H1 (cell line): ENCODE results near the gene ODAPH. TPM values are rescaled to one million over a fixed set of nuclear protein-coding genes. Genes with fewer than 3 reads are reported as not detected.
"Not testable (repeated sequence)": the region's sequence is repeated elsewhere in the genome, so short reads cannot be mapped to it uniquely, and the experiment has no call there.

Source experiments
- CTCF ChIA-PET: fragments of 300-600 bp; sonication (Branson Sonifier 250); formaldehyde crosslinking; loops from one replicate; lab custom pipeline; 2021; ENCODE audit not compliant: partially characterized antibody; lab: Charles Lee
- POLR2A ChIA-PET: fragments of 300-600 bp; sonication (Branson Sonifier 250); formaldehyde crosslinking; loops from one replicate; lab custom pipeline; 2021; ENCODE audit warnings: inconsistent platforms; ENCODE audit not compliant: partially characterized antibody; lab: Charles Lee
- DNase-seq, 2 experiments: peaks; one replicate each; pipeline versions ENCODE4 v3.0.0 to v3.0.0-alpha.2; 2010 to 2022; ENCODE audit warnings: low spot score in 2 of 2, low read depth in 1 of 2, mixed read lengths in 1 of 2
- FAIRE-seq: peaks from 2 replicates; lab custom pipeline; 2011; peaks lifted over from hg19 to GRCh38; lab: Jason Lieb, UNC
- H2AFZ ChIP-seq: 2 replicates; pipeline ENCODE4 v1.8.1; 2012; ENCODE audit warnings: low read length, inconsistent platforms
- H2AK5ac ChIP-seq: 2 replicates; pipeline ENCODE4 v1.6.1; 2013; ENCODE audit warnings: low read depth, low read length
- H2BK120ac ChIP-seq: replicated peaks from 2 replicates; pipeline ENCODE3; 2013; ENCODE audit warnings: low read depth, low read length, inconsistent platforms
- H2BK12ac ChIP-seq: 2 replicates; pipeline ENCODE4 v1.6.1; 2013; ENCODE audit warnings: low read depth, low read length
- H2BK15ac ChIP-seq: 2 replicates; pipeline ENCODE4 v1.6.1; 2013; ENCODE audit warnings: low read length
- H2BK20ac ChIP-seq: 2 replicates; pipeline ENCODE4 v1.6.1; 2013; ENCODE audit warnings: low read length
- H2BK5ac ChIP-seq: 2 replicates; pipeline ENCODE4 v1.6.1; 2013; ENCODE audit warnings: low read depth, low read length
- H3K14ac ChIP-seq: 2 replicates; pipeline ENCODE4 v1.6.1; 2013; ENCODE audit warnings: inconsistent platforms; ENCODE audit not compliant: insufficient read length
- H3K18ac ChIP-seq: 2 replicates; pipeline ENCODE4 v1.6.1; 2013; ENCODE audit warnings: low read length; ENCODE audit errors: extremely low read depth
- H3K23ac ChIP-seq: 2 replicates; pipeline ENCODE4 v1.6.1; 2013; ENCODE audit warnings: inconsistent platforms; ENCODE audit not compliant: insufficient read length
- H3K23me2 ChIP-seq: 2 replicates; pipeline ENCODE4 v1.6.1; 2013; ENCODE audit warnings: low read depth, low read length
- H3K27ac ChIP-seq: 2 replicates; pipeline ENCODE4 v1.6.1; 2011; ENCODE audit warnings: low read depth, low read length, inconsistent platforms
- H3K27me3 ChIP-seq, 4 experiments: replicated peaks in 1 of 4; 1 replicate in 1 of 4; 2 replicates in 3 of 4; pipeline versions ENCODE4 v1.6.1 to v1.8.1; 2011 to 2013; ENCODE audit warnings: low read length in 3 of 4, mild to moderate bottlenecking in 3 of 4, inconsistent platforms in 2 of 4, mixed read lengths in 2 of 4, moderate library complexity in 1 of 4; ENCODE audit not compliant: control insufficient read depth in 3 of 4, insufficient read depth in 3 of 4; ENCODE audit errors: extremely low read depth in 1 of 4
- H3K36me3 ChIP-seq, 4 experiments: 2 replicates each; pipeline versions ENCODE4 v1.6.1 to v1.8.1; 2011 to 2013; ENCODE audit warnings: mild to moderate bottlenecking in 4 of 4, low read length in 3 of 4, moderate library complexity in 2 of 4, control low read depth in 1 of 4, inconsistent platforms in 1 of 4; ENCODE audit not compliant: insufficient read depth in 4 of 4, control insufficient read depth in 2 of 4
- H3K4ac ChIP-seq: replicated peaks from 2 replicates; pipeline ENCODE3; 2013; ENCODE audit warnings: low read length, low read depth, mixed read lengths, inconsistent platforms; ENCODE audit not compliant: insufficient read length
- H3K4me1 ChIP-seq, 4 experiments: replicated peaks in 1 of 4; 1 replicate in 1 of 4; 2 replicates in 3 of 4; pipeline versions ENCODE4 v1.6.1 to v1.8.1; 2011 to 2013; ENCODE audit warnings: low read length in 3 of 4, inconsistent platforms in 2 of 4, mixed read lengths in 1 of 4; ENCODE audit not compliant: insufficient read depth in 4 of 4, control insufficient read depth in 3 of 4
- H3K4me2 ChIP-seq, 2 experiments: 2 replicates each; pipeline versions ENCODE4 v1.6.1 to v1.8.1; 2011 to 2013; ENCODE audit warnings: low read depth in 2 of 2, low read length in 2 of 2, control low read depth in 1 of 2, inconsistent platforms in 1 of 2, mild to moderate bottlenecking in 1 of 2; ENCODE audit not compliant: insufficient read depth in 1 of 2
- H3K4me3 ChIP-seq, 4 experiments: fragments of 200-600, 300-600 bp in 1 of 4; sonication (generic), shearing (Covaris generic), sonication (Bioruptor Twin) in 1 of 4; 2 replicates each; pipeline versions ENCODE4 v1.5.1 to v1.8.1; 2011 to 2016; ENCODE audit warnings: low read length in 4 of 4, low read depth in 3 of 4, control low read depth in 2 of 4, inconsistent platforms in 2 of 4, mild to moderate bottlenecking in 2 of 4, mixed read lengths in 1 of 4, moderate library complexity in 1 of 4; ENCODE audit not compliant: insufficient read depth in 2 of 4; ENCODE audit errors: extremely low read depth in 1 of 4
- H3K56ac ChIP-seq: replicated peaks from 2 replicates; pipeline ENCODE3; 2013; ENCODE audit warnings: low read depth, mild to moderate bottlenecking, mixed read lengths, low read length, inconsistent platforms; ENCODE audit not compliant: insufficient read length
- H3K79me1 ChIP-seq: 2 replicates; pipeline ENCODE4 v1.6.1; 2013; ENCODE audit warnings: low read depth, low read length, control low read depth
- H3K79me2 ChIP-seq, 2 experiments: 2 replicates each; pipeline versions ENCODE4 v1.6.1 to v1.8.1; 2012 to 2013; ENCODE audit warnings: low read length in 2 of 2, mild to moderate bottlenecking in 2 of 2, inconsistent platforms in 1 of 2; ENCODE audit not compliant: insufficient read depth in 2 of 2, control insufficient read depth in 1 of 2
- H3K9ac ChIP-seq, 4 experiments: replicated peaks in 1 of 4; 1 replicate in 1 of 4; 2 replicates in 3 of 4; pipeline versions ENCODE4 v1.6.1 to v1.8.1; 2011 to 2013; ENCODE audit warnings: low read depth in 3 of 4, low read length in 3 of 4, control low read depth in 2 of 4, mild to moderate bottlenecking in 2 of 4, moderate library complexity in 2 of 4, inconsistent platforms in 1 of 4; ENCODE audit errors: extremely low read depth in 1 of 4
- H3K9me3 ChIP-seq, 2 experiments: 2 replicates each; pipeline versions ENCODE4 v1.6.1 to v1.8.1; 2012 to 2013; ENCODE audit warnings: mild to moderate bottlenecking in 2 of 2, moderate library complexity in 2 of 2, control low read depth in 1 of 2, inconsistent platforms in 1 of 2, low read depth in 1 of 2, low read length in 1 of 2, mixed read lengths in 1 of 2; ENCODE audit not compliant: insufficient read depth in 2 of 2
- H4K20me1 ChIP-seq, 2 experiments: replicated peaks in 1 of 2; 2 replicates each; pipeline versions ENCODE3 to v1.8.1; 2011 to 2013; ENCODE audit warnings: inconsistent platforms in 2 of 2, low read length in 2 of 2, mild to moderate bottlenecking in 1 of 2; ENCODE audit not compliant: insufficient read depth in 2 of 2, control insufficient read depth in 1 of 2
- H4K5ac ChIP-seq: 2 replicates; pipeline ENCODE4 v1.6.1; 2013; ENCODE audit warnings: low read length, low read depth, mixed read lengths, inconsistent platforms; ENCODE audit not compliant: insufficient read length
- H4K8ac ChIP-seq: 2 replicates; pipeline ENCODE4 v1.8.0; 2013; ENCODE audit warnings: mild to moderate bottlenecking, moderate library complexity, low read length, inconsistent platforms; ENCODE audit not compliant: insufficient read depth; ENCODE audit errors: extremely low read depth
- H4K91ac ChIP-seq: replicated peaks from 2 replicates; pipeline ENCODE3; 2013; ENCODE audit warnings: low read length, mixed read lengths, inconsistent platforms; ENCODE audit not compliant: insufficient read length
- WGBS, 2 experiments: shearing (Covaris generic) in 1 of 2; methylation state at CpG; one replicate each; pipeline versions ENCODE4 v1.1.6 to v1.1.7; 2013 to 2015; ENCODE audit warnings: low lambda C conversion rate in 2 of 2, mixed read lengths in 2 of 2, inconsistent platforms in 1 of 2, low coverage in 1 of 2, missing lambda C conversion rate in 1 of 2; ENCODE audit not compliant: insufficient replicate concordance in 2 of 2, insufficient coverage in 1 of 2, insufficient read length in 1 of 2; ENCODE audit errors: extremely low coverage in 1 of 2, missing lambda C conversion rate in 1 of 2; 5-methylcytosine and 5-hydroxymethylcytosine counted together
- polyA plus RNA-seq, 7 experiments: library from polyadenylated mRNA; depleted of rRNA in 3 of 7; stranded (reverse) in 5 of 7; unstranded in 2 of 7; fragments of >200 nt in 5 of 7; fragments of 200-250 nt in 2 of 7; gene quantifications; 1 replicate in 5 of 7; 2 replicates in 1 of 7; 4 replicates in 1 of 7; pipeline versions ENCODE4 v1.2.1 to v1.2.3, GENCODE V29; 2011 to 2013; ENCODE audit warnings: missing spikeins in 2 of 7, mixed read lengths in 2 of 7
- total RNA-seq: library from RNA; stranded (reverse); fragmentation: NEBNext Ultra II Directional; extraction: Animal tissue kit (Norgen Biotek cat#: 25700); gene quantifications from 2 replicates; pipeline ENCODE4 v1.2.1, GENCODE V29; 2021

ODAPH gene
- total and polyA plus RNA-seq, 2 of the 8 experiments (the other 6 are each of a cell fraction or from before 2014, with no cell fraction given): not detected

GRCh38 chr4:75533339-75533887 is 22.5 kb upstream of the ODAPH start:
- FAIRE-seq, H3K56ac ChIP-seq, H3K79me1 ChIP-seq, H2BK20ac ChIP-seq, H2BK120ac ChIP-seq, DNase-seq, H4K5ac ChIP-seq, H3K23me2 ChIP-seq, H2BK15ac ChIP-seq, H3K4me1 ChIP-seq, H3K14ac ChIP-seq, H3K4ac ChIP-seq, H3K9ac ChIP-seq, H4K91ac ChIP-seq, H2BK12ac ChIP-seq, H3K4me3 ChIP-seq, H3K27ac ChIP-seq, H2AFZ ChIP-seq, H3K27me3 ChIP-seq, H2BK5ac ChIP-seq, H3K18ac ChIP-seq, H4K20me1 ChIP-seq, H4K8ac ChIP-seq, H3K79me2 ChIP-seq, H3K23ac ChIP-seq, POLR2A ChIA-PET, H2AK5ac ChIP-seq, H3K4me2 ChIP-seq, CTCF ChIA-PET: not testable (repeated sequence)
- Histone ChIP-seq H3K9me3 (peaks cover 6 to 10% of the 10 kb centered on the region in 2 experiments; a peak in 2 of 4 replicates), H3K36me3 (peaks cover 0 to 29% (median 13%) of the 10 kb centered on the region in 4 experiments; a peak in 4 of 8 replicates)
- 83% methylated on average over 4 of the region's 4 CpGs; no CpG with 5 or more reads in 1 of the 2 experiments for WGBS, 2 experiments

GRCh38 chr4:75533926-75534325 is 21.9 kb upstream of the ODAPH start:
- H3K14ac ChIP-seq, H2BK120ac ChIP-seq, H3K18ac ChIP-seq, H3K4ac ChIP-seq, H3K23me2 ChIP-seq, H2AK5ac ChIP-seq, H3K56ac ChIP-seq, H3K79me2 ChIP-seq, H3K27me3 ChIP-seq, H2BK20ac ChIP-seq, H3K79me1 ChIP-seq, H2AFZ ChIP-seq, H3K4me1 ChIP-seq, CTCF ChIA-PET, H3K4me3 ChIP-seq, H4K20me1 ChIP-seq, H2BK15ac ChIP-seq, H3K27ac ChIP-seq, H2BK12ac ChIP-seq, DNase-seq, POLR2A ChIA-PET, H3K4me2 ChIP-seq, H4K8ac ChIP-seq, H3K23ac ChIP-seq, H4K5ac ChIP-seq, H2BK5ac ChIP-seq, FAIRE-seq, H3K9ac ChIP-seq, H4K91ac ChIP-seq: not testable (repeated sequence)
- H3K9me3 ChIP-seq: peaks cover 6 to 10% of the 10 kb centered on the region in 2 experiments; a peak in 2 of 4 replicates
- peaks cover 0 to 29% (median 11%) of the 10 kb centered on the region in 4 experiments; a peak in 4 of 8 replicates for H3K36me3 ChIP-seq
